GM21515 (cell line): Measurements from ENCODE around the gene MRPL43.
A peak's percentile ranks its signal among the peaks of the same experiment; 100 is the strongest.

Source experiments
- ATAC-seq: cut with Tn5 transposase; IDR thresholded peaks from one replicate; pipeline ENCODE4 v1.9.1; 2021; ENCODE audit not compliant: unreplicated experiment

The MRPL43 gene

DNA sequence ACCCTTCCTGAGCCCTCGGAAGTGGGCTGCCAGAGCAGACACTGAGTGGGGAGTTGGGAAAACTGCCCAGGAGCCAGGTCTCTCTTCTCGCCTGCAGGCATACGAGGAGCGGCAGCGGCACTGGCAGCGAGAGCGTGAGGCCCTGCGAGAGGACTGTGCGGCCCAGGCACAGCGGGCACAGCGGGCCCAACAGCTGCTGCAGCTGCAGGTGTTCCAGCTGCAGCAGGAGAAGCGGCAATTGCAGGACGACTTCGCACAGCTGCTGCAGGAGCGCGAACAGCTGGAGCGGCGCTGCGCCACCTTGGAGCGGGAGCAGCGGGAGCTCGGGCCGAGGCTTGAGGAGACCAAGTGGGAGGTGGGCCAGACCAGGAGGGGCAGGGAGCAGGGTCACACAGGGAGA is 18.1 kb upstream of the MRPL43 start:
- no peak for ATAC-seq

DNA sequence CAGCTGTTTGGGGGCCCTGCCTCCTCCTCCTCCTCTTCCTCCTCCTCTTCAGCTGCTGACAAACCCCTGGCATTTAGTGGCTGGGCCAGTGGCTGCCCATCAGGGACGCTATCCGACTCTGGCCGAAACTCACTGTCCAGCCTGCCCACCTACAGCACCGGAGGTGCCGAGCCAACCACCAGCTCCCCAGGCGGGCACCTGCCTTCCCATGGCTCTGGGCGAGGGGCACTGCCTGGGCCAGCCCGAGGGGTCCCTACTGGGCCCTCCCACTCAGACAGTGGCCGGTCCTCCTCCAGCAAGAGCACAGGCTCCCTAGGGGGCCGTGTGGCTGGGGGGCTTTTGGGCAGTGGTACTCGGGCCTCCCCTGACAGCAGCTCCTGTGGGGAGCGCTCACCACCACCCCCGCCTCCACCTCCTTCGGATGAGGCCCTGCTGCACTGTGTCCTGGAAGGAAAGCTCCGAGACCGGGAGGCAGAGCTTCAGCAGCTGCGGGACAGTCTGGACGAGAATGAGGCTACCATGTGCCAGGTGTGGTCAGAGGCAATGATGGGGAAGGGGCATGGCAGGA is 16.4 kb upstream of the MRPL43 start:
- no peak for ATAC-seq

DNA sequence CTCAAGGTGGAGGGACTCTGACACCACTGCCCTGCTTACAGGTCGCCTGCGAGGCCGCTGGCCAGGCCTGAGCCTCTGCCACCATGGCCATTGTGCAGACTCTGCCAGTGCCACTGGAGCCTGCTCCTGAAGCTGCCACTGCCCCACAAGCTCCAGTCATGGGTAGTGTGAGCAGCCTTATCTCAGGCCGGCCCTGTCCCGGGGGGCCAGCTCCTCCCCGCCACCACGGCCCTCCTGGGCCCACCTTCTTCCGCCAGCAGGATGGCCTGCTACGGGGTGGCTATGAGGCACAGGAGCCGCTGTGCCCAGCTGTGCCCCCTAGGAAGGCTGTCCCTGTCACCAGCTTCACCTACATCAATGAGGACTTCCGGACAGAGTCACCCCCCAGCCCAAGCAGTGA is 15.2 kb upstream of the MRPL43 start:
- no peak for ATAC-seq

- no peak for ATAC-seq
Measured at GRCh38 chr10:101001659-101002035, 14.3 kb upstream of the MRPL43 start.

- ATAC-seq = no peak
Measured at GRCh38 chr10:101000915-101001658, 13.8 kb upstream of the MRPL43 start.

GRCh38 chr10:101000127-101000914 is 13.0 kb upstream of the MRPL43 start:
- no peak for ATAC-seq

DNA sequence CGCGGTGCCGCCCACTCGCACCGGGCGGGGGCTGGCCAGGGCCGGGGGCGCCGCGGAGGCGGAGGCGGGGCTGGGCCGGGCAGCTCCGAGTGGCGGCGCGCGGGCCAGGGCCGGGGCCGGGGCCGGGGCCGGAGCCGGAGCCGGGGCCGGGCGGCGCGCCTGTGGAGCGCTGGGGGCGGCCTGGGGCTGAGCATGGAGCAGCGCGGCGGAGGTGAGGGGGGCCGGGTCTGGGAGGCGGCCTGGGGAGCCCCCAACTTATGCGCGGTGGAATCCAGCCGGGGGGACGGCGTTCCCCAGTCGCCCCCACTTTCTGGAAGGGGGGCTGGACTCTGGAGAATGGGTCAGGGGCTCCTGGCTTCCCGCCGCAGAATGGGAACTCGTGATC is 12.4 kb upstream of the MRPL43 start, which contains the start of gene LZTS2:
Gene LZTS2 (plus strand): TSS at position 67 of the 385 bp plus-strand sequence. CDS start 2,731 bp downstream, outside the sequence.
- peak; percentile 7 for ATAC-seq

DNA sequence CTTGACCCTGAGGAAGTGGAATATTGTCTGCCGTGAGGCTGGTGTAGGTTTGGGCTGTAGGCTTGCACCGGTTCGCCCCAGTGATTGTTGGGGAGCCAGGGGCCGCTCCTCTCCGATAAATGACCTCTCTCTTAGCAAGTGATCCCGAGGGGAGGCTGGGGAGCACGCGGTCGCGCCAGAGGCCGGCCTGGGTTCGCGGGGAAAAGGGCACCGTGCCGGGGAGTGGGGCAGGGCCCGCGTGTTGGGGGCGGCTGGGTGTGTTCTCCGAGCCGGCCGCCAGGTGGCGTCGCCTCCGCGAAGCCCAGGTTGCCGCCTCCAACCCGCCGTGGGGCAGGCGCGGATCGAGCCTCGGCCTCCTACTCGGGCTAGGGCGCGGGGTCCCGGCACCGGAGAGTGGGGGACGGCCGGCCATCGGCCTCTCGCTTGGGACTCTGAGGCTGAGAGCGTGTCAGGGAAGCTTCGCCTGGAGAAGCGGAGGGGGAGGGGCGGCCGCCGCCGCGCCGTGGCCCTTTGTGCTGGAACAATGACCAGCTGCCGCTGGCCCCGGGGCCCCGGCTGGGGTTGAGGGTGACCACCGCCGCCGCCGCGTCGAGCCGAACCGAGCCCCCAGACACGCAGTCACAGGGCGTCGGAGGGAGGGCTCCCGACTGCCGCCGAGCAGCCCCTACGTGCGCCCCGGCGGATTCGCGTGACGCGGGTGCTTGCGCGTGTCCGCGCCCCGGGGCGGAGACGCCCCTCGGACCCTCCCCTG is 11.9 kb upstream of the MRPL43 start:
- ATAC-seq = peak; percentile 45

DNA sequence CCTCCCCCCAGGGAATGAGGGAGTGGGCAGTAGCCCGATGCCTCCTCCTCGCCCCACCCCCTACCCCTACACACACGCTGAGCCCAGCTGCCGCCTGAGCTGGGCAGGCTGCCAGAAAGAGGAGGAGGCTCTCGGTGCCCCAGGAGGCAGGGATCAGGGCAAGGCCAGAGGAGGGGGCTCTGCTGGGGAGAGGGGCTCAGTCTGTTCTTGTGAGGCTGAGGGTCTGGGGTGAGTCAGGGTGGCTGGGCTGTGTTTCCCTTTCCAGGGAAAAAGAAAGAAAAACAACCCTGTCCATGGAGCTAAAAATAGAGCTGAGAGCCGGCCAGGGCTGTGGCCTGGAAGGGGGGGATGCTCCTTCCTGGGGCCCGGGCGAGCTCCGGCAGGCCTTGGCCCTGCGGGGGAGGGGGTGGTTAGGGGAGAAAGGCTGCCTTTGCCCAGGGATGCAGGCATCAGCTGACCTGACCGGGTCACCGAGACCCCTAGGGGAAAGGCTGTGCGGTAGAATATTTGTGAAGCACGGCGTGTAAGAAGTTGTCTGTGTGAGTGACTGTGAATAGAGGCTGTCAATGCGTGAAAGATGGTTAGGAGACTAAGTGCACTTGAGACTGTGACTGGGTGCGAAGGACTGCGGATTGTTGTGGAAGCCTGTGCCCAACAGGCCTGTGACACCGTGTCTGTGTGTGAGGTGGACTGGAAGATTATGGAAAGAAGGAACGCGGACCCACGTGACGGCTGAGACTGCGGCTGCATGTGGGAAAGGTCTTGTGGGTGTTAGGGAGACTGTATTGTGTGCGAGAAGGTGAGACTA is 11.1 kb upstream of the MRPL43 start:
- ATAC-seq = no peak

- ATAC-seq = peak; percentile 40
Measured at GRCh38 chr10:100997360-100998182, 10.3 kb upstream of the MRPL43 start.

DNA sequence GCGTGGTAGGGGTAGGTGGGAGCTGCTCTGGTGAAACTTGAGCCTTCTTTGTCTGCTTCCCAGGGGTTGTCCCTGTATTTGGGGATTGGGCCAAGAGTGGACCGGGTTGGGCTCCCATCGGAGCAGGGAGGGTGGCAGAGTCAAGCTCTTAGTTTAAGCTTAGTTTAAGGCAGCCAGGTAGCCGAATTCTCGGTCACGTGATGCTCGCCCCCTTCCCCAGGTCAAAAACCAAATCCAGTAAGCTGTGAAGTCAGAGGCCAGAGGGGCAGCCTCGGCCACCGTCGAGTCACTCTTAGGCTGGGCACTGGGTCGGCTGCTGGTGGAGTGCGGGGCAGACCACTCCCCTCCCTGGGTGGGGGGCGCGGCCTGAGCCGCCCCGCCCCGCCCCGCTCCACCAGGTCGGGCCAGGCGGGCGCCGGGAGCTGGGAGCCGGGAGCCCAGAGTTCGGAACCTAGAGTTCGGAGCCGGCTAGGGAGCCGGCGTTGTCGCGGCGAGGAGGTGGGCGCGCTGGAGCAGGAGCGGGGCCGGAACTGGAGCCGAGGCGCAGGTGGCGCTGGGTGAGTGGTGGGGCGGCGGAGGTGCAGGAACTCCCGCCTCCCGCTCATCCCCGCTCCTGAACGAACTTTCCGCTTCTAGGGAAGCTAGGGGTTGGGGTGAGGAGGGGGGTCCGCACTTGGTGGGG is 9.5 kb upstream of the MRPL43 start:
- no peak for ATAC-seq

- no peak for ATAC-seq
Measured at GRCh38 chr10:100995181-100995580, 7.9 kb upstream of the MRPL43 start.

DNA sequence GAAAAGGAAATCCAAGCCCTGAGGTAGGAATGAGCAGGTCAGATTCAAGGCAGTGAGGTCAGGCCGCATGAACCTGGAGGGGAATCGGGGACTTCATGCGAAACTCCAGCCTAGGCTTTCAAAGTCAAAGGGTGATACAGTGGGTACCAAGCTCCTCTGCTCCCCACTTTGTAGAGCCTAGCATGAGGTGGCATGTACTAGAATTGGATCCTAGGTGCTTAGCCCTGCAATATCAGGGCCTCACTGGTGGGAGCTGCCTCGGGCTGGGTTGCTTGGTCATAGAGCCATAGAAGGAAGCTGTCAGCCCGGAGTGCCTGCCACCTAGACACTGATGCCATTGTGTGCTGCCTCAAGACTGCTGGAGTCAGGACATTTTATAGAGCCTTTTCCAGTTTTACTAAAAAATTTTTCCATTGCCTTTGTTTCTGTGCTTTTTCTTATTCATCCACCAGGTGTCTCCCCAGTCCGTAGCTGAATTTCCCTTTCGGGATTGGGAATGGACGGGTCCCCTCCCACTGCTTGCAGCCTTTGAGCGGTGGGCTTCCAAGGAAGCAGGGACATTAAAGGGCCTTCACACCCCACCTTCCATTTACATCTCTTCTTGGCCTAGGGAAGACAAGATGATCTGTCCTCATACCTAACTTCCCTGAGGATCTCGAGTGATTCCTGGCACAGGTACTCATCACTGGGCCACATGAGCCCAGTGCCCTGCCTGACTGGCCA is 6.8 kb upstream of the MRPL43 start:
- ATAC-seq = no peak

- ATAC-seq = no peak
Measured at GRCh38 chr10:100989088-100989487, 1.8 kb upstream of the MRPL43 start.

- ATAC-seq = no peak
Measured at GRCh38 chr10:100988166-100988565, 869 bp upstream of the MRPL43 start.

GRCh38 chr10:100987685-100988049 is 370 bp upstream of the MRPL43 start:
- no peak for ATAC-seq

DNA sequence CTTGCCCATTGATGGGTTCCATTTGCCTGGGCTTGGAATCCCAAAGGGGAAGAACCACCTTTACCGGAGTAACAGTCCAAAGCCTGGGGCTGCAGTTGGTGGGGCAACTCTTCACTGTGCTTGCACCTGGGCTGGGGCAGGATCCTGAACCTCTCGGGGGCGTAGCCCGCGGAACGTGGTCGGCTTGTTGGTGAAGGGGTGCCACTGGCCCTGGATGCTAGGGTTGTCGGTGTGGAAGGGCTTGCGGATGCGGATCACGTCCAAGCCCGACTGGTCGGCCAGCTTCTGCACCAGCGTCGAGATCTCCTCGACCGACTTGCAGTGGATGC is 710 bp downstream of the MRPL43 start:
- no peak for ATAC-seq

DNA sequence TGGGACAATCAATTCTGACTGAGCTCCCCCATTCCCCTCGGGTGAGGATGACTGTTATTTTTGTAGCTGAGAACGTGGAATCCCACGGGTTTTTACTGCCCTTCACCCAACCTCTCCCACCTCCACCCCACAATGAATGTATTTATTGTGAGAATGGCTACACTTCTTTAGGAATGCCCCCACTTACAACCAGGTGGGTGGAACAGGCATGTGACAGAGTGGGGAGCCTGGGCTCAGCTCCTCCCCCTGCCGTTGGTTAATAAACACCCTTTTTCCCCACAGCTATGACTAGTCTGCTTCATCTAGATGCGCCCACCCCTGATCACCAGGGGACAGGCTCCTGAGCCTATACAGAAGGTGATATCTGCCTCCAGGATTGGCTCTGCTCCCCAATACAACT is 2.0 kb downstream of the MRPL43 start:
- no peak for ATAC-seq
